Eye (tissue), 1 donor: ENCODE data around the gene TFEB.

Experiments used
- DNase-seq: peaks from one replicate; pipeline ENCODE4 v3.0.0-alpha.2; 2015

The TFEB gene

GRCh38 chr6:41687501-41688175, 47.8 kb downstream of the TFEB start:
- no peak for DNase-seq

DNA sequence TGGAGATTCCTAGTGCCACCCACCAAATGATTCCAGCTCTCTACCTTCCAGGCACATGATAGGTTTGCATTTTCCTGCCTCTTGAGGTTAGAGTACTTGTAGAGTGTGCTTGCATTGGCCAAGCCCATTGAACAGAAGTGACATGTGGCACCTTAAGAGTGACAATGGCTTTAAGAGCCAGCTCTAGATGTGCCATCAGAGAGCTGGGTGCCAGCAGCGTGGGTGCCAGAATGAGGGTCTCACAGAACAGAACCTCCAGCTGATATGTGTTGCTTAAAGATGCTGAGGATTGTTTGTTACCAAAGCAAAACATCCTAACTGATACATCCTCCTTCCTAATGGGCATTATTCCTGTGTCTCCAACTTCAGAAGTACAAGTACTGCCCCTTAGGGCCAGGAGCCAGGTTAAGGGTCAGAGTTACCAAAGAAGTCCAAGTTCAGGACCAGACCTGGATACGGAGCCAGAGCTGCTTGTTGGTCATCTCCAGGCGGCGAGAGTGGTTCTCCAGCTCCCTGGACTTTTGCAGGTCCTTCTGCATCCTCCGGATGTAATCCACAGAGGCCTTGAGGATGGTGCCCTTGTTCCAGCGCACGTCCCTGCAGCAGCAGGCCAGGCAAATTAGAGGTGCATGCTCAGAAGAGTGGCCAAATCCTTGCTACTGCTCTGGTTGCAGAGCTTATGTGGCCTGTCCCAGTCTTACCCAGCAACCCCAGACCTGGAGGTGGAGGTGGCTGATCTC, 49.6 kb downstream of the TFEB start:
- no peak for DNase-seq

- DNase-seq, result no peak
Measured at GRCh38 chr6:41684311-41685180, 50.9 kb downstream of the TFEB start.

DNA sequence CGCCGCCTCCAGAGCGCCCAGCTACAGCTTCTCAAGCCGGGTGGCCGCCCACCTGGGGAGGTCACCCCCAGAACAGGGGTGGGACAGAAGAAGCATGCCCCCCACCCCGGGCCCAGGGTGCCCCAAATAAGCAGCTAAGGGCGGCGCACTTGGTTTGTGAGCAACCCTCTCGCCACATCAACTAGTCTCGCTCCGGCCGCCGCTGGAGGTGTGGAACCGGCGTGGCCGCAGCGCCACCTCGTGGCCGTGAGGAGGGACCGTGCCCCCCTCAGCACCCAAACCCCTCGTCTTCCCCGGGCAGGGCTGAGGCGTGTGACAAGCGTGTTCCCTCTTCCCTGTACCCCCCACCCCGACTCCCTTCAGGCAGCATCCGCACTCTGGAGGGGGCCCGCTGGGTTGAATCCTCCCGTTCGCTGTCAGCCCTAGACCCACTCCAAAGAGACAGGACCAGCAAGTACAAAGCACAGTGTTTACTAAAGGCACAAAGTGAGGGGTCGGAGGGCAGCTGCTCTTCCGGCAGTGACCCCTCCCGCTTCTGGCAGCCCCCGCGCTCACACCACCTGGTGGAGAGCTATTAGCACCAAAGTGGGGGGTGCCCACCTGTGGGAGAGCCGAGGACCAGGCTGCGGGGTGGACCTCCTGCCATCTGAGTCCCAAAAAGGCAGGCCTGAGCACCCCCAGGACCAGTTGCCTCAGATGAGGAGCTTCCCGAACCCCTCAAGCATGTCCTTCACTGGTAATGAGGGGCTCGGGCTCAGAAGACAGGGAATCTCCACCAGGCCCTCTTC, 51.7 kb downstream of the TFEB start:
- peak; percentile 92 for DNase-seq

DNA sequence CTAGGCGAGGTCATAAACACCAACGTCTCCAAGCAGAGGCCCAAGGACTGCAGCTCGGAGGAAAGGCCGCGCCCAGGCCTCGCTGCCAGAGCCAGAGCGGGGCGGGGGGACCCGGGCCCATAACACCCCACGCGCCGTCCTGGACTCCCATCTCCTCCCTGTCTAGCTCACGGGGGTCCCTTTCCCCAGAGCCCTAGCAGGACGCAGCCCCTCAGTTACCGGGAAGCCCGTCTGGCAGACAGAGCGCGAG, 52.2 kb downstream of the TFEB start:
- DNase-seq, result no peak

DNA sequence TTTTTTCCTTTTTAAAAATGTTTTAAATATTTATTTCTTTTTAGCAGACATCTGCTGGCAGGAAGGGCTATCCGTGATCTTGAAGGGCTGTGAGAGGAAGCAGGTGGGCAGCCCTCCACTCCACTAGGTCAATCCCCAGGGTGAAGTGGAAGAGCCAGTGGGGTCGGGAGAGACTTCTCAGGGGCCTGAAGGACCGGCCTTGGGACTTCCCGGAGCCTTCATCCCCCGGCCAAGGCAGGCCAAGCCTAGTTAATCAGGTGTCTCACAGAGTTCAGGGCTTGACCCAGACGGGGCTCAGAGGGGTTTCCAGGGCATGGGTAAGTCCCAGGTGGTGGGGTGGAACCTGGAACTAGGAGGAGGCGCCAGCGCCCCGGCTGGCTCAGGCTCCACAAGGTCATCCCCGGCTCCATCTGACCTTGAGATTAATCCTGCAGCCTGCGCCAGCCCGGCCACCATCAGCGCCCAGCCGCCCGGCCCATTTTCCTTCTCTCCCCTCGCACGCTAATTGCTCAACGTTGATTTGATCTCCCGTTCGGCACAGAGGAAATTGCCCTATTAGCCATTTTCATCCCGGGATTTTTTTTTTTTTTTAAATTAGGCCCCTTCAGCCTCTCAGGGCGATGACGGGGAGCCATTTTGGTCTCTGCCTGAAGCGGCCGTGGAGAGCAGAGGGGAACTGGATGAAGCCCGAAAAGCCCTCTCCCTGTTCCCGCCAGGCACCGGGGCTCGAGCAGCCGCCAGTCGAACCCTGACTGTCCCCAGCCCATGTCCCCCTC, 52.7 kb downstream of the TFEB start:
- no peak for DNase-seq

DNA sequence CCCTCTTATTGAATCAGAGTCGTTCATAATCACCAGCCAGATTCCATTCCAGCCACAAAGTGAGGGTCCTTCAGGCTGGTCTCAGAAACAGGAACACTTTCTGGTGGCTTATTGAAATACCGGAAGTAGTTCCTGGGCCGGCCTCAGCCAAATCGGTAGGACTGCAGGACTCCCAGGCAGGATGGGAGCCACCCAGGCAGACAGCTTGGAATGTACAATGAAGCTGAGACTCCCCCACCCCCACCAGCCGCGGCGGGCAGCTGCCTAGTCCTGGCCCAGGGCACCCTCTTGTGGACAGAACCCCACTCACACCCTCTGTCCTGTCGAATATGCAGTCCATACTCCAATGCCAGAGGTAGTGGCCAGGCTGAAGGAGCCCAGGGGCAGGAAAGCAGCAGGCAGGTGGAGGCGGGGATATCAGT, 53.3 kb downstream of the TFEB start:
- DNase-seq, result peak; percentile 97

DNA sequence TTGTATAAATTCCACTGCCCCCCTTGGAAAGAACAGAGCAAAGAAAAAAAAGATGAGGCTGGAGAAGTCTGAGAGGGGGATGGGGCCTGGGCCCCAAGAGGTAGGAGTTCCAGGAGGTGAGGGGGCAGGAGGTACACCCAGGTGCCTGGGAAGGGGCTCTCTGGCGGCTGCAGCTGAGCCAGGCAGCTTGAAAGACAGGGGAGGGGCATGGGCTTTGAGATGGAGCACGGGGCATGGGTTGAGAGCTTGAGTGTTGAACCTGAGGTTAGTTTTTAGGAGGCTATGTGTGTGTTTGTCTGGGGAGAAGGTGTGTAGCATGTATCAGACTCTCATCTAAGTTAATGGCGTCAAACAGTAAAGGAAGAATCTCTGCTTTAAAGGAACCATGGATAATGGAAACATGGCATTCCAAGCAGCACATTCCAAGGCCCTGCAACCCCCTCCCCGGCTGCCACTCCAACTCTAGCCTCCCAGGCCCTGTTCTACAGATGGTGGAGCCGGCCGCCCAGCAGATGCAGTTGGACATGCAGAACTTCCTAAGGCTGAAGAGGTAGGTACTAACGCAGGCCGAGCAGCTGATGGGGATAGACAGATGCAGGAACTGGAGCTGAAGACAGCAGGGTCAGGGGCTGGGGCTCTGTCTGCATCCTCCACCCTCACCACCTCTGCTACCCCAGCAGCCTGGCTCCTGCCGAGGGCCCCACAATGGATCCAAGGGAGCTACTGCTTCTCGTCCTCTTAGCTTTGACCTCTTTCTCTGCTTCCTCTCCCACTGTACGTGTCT, 55.0 kb downstream of the TFEB start:
- DNase-seq, result no peak

DNA sequence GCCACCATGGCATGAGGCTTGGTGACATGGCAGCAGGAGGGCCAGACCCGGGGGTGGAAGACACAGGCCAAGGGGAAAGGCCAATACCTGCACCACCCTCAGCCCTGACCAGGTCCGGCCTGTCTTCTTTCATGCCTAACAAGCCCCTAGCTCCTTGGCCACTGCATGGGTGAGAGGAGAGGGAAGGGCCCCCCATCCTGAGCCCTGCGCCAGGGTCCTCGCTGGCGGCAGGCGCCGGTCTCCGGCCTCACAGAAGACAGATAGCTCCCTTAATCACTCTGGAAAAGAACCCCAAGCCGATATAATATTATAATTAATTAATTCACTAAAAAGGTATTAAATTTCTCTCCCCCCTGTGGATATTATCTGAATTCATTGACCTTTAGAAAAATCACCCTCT, 55.7 kb downstream of the TFEB start:
- DNase-seq, result no peak

- DNase-seq, result no peak
Measured at GRCh38 chr6:41678511-41679084, 56.8 kb downstream of the TFEB start.

- DNase-seq, result peak; percentile 65
Measured at GRCh38 chr6:41677124-41677921, 58.1 kb downstream of the TFEB start.

DNA sequence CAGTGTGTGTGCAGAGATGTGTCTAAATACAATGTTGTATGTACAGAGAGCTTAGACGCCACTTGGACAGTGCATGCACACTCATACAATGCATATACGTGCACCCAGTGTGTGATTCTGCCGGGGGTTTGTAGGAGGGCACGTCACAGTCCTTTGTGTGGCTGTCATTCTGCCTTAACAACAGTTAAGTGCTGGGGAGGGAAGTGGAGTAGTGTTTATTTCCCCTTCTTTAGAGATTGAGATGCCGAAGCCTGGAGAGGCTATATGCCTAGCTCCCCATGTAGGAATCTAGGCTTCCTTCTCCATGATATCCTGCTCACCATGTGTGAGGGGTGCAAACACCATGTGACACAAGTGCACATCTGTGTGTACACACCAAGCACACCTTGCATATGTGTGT, 59.0 kb downstream of the TFEB start:
- DNase-seq, result no peak

DNA sequence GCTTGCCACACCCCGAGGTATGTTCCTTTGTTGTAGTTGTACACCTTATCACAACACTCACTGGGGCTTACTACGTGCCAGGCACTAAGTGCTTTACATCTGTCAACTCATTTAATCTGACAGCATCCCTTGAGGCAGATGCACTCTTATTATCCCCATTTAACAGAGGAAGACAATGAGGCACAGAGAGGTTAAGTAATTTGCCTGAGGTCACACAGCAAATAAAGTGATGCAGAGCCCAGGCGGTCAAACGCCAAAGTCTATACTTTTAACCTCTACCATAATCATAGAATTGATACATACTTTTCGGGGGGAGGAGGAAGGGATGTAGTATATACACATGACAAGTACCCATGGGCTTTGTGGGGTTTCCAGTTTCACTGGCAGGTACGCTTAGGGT, 59.4 kb downstream of the TFEB start:
- DNase-seq, result no peak

DNA sequence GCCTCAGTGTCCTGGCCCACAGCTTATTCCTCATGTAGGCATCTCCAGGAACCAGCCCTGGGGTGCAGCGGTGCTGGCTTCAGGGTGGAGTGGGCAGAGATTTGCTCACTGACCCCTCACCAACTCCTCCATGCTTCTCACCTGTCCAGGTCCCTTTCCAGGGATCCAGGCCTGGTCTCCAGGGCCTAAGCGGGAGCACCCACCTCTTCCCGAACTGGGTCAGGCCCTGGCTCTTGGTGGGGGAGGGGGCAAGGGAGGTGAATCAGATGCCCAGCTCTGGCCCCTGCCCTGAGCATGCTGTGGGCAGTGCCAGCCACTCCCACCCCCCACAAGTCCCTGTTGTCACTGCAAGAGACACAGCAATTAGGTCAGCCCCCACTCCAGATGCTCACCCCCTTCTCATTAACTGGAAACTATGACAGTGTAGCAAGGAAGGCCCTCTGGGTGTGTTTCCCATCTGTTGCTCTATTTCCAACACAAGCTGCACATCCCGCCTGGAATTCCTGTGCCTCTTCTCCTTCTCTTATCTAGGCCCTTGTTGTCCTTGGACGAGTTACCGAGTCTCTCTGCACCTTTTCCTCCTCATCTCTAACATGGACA, 60.1 kb downstream of the TFEB start:
- DNase-seq, result peak; percentile 83

GRCh38 chr6:41674231-41675000, 61.0 kb downstream of the TFEB start:
- DNase-seq, result no peak

- no peak for DNase-seq
Measured at GRCh38 chr6:41673704-41674000, 61.8 kb downstream of the TFEB start.

- DNase-seq, result no peak
Measured at GRCh38 chr6:41672816-41673703, 62.3 kb downstream of the TFEB start.

DNA sequence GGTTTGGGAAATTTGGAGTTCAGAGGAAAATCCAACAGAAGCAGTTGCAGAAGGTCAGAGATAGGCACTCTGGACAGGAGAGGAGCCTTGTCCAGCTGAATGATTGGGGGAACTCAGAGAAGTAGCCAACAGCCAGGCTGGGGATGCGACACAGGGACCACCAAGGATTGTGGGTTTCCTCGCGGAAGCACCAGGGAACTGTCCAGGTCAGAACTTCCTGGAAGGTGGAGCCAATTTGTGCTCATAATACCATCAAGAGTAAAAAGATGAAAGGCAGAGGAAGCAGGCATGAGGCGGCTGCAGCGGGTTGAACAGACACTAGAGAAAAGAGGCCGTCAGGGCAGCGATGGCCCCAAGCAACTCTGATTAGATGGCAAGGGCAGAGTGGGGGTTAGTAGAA, 63.4 kb downstream of the TFEB start:
- no peak for DNase-seq
